Cardiac muscle cell (in vitro differentiated cells and primary cell): ENCODE data around the gene NARS2. TPM values are rescaled to one million over a fixed set of nuclear protein-coding genes. Genes with fewer than 3 reads are reported as not detected.
A peak's percentile ranks its signal among the peaks of the same experiment; 100 is the strongest.
"Not testable (repeated sequence)": the region's sequence is repeated elsewhere in the genome, so short reads cannot be mapped to it uniquely, and the experiment has no call there.

Experiments used
- DNase-seq, 2 donors: peaks; one replicate each; pipeline versions ENCODE4 v3.0.0 to v3.0.0-alpha.2; 2010 to 2017; ENCODE audit warnings: low read depth in 1 of 2, low spot score in 1 of 2
- H3K27ac ChIP-seq: fragments of 200-600 bp; sonication (generic); 2 replicates; pipeline ENCODE4 v1.5.1; 2016
- H3K27me3 ChIP-seq: fragments of 200-600 bp; sonication (generic); 2 replicates; pipeline ENCODE4 v1.6.0; 2016; ENCODE audit warnings: control low read depth
- H3K36me3 ChIP-seq: fragments of 200-600 bp; sonication (generic); 2 replicates; pipeline ENCODE4 v1.5.1; 2016; ENCODE audit warnings: control low read depth
- H3K4me1 ChIP-seq: fragments of 200-600 bp; sonication (generic); 2 replicates; pipeline ENCODE4 v1.8.1; 2017; ENCODE audit warnings: low read depth, mild to moderate bottlenecking, mixed run types
- H3K4me3 ChIP-seq: fragments of 200-600 bp; sonication (generic); 2 replicates; pipeline ENCODE4 v1.5.1; 2016; ENCODE audit warnings: mild to moderate bottlenecking
- H3K9me3 ChIP-seq: fragments of 200-600 bp; sonication (generic); 2 replicates; pipeline ENCODE4 v1.5.1; 2017; ENCODE audit warnings: low read depth, mild to moderate bottlenecking, control low read depth
- polyA plus RNA-seq: library from polyadenylated mRNA; unstranded; fragments of >200 nt; fragmentation: Nextera tagmentation; extraction: Ambion mirVana; gene quantifications from 2 replicates; pipeline ENCODE4 v1.2.1, GENCODE V29; 2016
- total RNA-seq: library from RNA; depleted of rRNA; stranded (reverse); fragments of >200 nt; gene quantifications from 2 replicates; pipeline ENCODE4 v1.2.3, GENCODE V29; 2016
- TF ChIP-seq, protein P1 (sequence below): IDR thresholded peaks from 2 replicates; pipeline ENCODE4 v1.5.1; 2012; ENCODE audit warnings: low read depth, mild to moderate bottlenecking, low read length

Gene NARS2
- total and polyA plus RNA-seq, 2 experiments from 2014 or later = 27.2 to 40.5 TPM

- Histone ChIP-seq H3K4me1 (no peaks in the 10 kb centered on the region), H3K36me3 (peaks cover 16% of the 10 kb centered on the region), H3K27me3 (no peaks in the 10 kb centered on the region), H3K4me3 (peak overlapping the region; percentile 74), H3K27ac (no peak overlapping the region), H3K9me3 (no peaks in the 10 kb centered on the region)
- no peak for DNase-seq
- TF ChIP-seq, protein P1, sequence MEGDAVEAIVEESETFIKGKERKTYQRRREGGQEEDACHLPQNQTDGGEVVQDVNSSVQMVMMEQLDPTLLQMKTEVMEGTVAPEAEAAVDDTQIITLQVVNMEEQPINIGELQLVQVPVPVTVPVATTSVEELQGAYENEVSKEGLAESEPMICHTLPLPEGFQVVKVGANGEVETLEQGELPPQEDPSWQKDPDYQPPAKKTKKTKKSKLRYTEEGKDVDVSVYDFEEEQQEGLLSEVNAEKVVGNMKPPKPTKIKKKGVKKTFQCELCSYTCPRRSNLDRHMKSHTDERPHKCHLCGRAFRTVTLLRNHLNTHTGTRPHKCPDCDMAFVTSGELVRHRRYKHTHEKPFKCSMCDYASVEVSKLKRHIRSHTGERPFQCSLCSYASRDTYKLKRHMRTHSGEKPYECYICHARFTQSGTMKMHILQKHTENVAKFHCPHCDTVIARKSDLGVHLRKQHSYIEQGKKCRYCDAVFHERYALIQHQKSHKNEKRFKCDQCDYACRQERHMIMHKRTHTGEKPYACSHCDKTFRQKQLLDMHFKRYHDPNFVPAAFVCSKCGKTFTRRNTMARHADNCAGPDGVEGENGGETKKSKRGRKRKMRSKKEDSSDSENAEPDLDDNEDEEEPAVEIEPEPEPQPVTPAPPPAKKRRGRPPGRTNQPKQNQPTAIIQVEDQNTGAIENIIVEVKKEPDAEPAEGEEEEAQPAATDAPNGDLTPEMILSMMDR = no peak
Measured at GRCh38 chr11:78573271-78573670, 1.4 kb downstream of the NARS2 start.

GRCh38 chr11:78572394-78572793, 2.3 kb downstream of the NARS2 start:
- TF ChIP-seq, protein P1 = no peak
- peaks cover 24% of the 10 kb centered on the region for H3K36me3 ChIP-seq
- H3K27me3 ChIP-seq = no peaks in the 10 kb centered on the region
- H3K27ac ChIP-seq = no peak overlapping the region
- DNase-seq = no peak
- H3K4me3 ChIP-seq = no peak overlapping the region
- H3K4me1 ChIP-seq = no peaks in the 10 kb centered on the region
- H3K9me3 ChIP-seq = no peaks in the 10 kb centered on the region

- DNase-seq = no peak
- no peak overlapping the region for H3K4me3 ChIP-seq
- peaks cover 24% of the 10 kb centered on the region for H3K36me3 ChIP-seq
- no peaks in the 10 kb centered on the region for H3K4me1 ChIP-seq
- no peaks in the 10 kb centered on the region for H3K9me3 ChIP-seq
- no peak overlapping the region for H3K27ac ChIP-seq
- TF ChIP-seq, protein P1 = no peak
- no peaks in the 10 kb centered on the region for H3K27me3 ChIP-seq
Measured at GRCh38 chr11:78570031-78570430, 4.6 kb downstream of the NARS2 start.

GRCh38 chr11:78567209-78567608, 7.5 kb downstream of the NARS2 start:
- Histone ChIP-seq H3K36me3 (peaks cover 24% of the 10 kb centered on the region), H3K27ac (no peak overlapping the region), H3K4me3 (no peak overlapping the region), H3K4me1 (no peaks in the 10 kb centered on the region), H3K27me3 (no peaks in the 10 kb centered on the region), H3K9me3 (no peaks in the 10 kb centered on the region)
- TF ChIP-seq, protein P1 = no peak
- peak in 1 of 2 donors; percentile 42 for DNase-seq

DNA sequence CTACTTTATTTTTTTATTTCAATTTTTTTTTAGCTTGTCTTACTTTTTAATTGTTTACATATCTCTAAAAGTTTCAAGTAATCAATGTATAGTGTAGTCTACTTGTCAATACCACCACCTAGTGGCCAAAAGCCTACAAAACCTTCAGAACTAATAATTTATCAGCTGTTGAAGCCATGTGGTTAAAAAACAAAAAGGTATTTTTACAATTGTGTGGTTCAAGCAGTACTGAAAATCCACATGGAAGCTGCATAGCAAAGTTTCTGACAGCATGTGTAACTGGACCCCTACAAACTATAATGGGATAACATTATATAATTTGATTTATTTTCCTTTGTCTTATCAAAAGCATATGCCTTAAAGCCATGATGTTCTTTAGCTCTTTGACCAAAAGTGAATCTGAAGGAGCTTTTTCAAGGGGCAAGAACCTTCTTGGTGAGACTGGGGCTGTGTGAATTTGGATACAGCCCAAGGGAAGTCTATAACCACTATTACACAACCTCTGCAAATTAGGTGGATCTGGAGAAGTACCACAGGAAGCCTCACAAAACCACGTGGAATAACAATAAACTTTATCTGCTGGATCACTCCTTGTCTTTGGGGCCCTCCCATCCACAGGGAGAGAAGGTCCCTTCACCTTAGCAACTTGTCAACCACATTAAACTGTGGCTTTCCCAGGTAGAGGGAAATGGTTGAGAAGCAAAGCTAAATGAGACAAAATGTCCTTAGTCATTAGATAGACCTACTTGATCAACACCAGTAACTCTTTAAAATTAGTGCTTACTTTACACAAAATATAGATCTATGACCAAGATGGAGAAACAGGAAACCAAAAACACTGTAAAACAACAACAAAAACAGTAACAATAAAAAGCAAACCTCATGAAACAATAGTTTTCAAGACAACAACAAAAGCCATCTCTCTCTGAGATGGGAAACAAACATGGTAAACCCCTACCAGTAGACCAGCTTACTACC, 9.9 kb downstream of the NARS2 start:
- Histone ChIP-seq H3K27ac (no peak overlapping the region), H3K36me3 (peaks cover 17% of the 10 kb centered on the region), H3K9me3 (no peaks in the 10 kb centered on the region), H3K4me1 (no peaks in the 10 kb centered on the region), H3K4me3 (no peak overlapping the region), H3K27me3 (no peaks in the 10 kb centered on the region)
- DNase-seq = peak; percentile 74 to 81
- TF ChIP-seq, protein P1 = peak; percentile 61

- not testable (repeated sequence) for H3K9me3 ChIP-seq, DNase-seq, H3K4me3 ChIP-seq, H3K4me1 ChIP-seq, H3K27me3 ChIP-seq, H3K27ac ChIP-seq
- peaks cover 12% of the 10 kb centered on the region for H3K36me3 ChIP-seq
Measured at GRCh38 chr11:78564037-78564436, 10.6 kb downstream of the NARS2 start.

DNA sequence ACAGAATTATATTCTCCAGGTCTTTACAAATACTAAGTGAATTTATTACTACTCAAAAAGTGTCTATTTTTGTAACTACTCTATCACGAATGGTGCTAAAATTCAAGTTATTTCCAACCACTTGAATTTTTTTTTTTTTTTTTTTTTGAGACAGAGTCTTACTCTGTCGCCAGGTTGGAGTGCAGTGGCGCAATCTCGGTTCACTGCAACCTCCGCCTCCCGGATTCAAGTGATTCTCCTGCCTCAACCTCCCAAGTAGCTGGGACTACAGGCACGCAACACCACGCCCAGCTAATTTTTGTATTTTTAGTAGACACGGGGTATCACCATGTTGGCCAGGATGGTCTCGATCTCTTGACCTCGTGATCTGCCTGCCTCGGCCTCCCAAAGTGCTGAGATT, 11.6 kb downstream of the NARS2 start:
- H3K27ac ChIP-seq, H3K4me3 ChIP-seq, H3K4me1 ChIP-seq, H3K36me3 ChIP-seq, H3K9me3 ChIP-seq, DNase-seq, H3K27me3 ChIP-seq: not testable (repeated sequence)
